RWPE1 (cell line): Measurements from ENCODE around the gene FOXP4.

Experiments used
- CTCF ChIA-PET: fragments of 350-600 bp; sonication (Branson Sonifier 250); formaldehyde crosslinking; extraction: SDS; loops from one replicate; lab custom pipeline; 2021; lab: Yijun Ruan, JAX
- POLR2A ChIA-PET: fragments of 400-600 bp; formaldehyde crosslinking; extraction: SDS; loops from one replicate; lab custom pipeline; 2020; ENCODE audit warnings: antibody characterized with exemption; ENCODE audit not compliant: low non-redundant PET; lab: Yijun Ruan, JAX
- DNase-seq: peaks from one replicate; pipeline ENCODE4 v3.0.0; 2012; ENCODE audit warnings: low spot score
- H3K27ac ChIP-seq: fragments of 450-650 bp; 2 replicates; pipeline ENCODE4 v1.5.1; 2017
- TF ChIP-seq, protein P1 (sequence below): fragments of 450-650 bp; conservative IDR thresholded peaks from 2 replicates; pipeline ENCODE4 v1.5.1; 2017; ENCODE audit warnings: low read depth, mild to moderate bottlenecking

FOXP4 gene

DNA sequence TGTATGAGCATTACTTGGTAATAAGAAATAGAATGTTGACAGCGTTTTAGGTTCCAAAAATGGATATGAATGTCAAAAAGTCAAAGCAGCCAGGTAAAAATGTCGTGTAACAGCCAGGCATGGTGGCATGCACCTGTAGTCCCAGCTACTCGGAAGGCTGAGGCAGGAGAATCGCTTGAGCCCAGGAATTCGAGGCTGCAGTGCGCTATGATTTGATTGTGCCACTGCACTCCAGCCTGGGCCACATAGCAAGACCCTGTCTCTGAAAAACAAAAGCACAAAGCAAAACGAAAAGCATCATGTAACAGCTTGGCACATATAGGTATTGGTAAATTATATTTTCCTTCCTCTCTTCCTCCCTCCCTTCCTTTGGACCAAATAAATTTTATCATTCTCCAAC, 16.2 kb upstream of the FOXP4 start:
- no peak overlapping the region for H3K27ac ChIP-seq
- TF ChIP-seq, protein P1, sequence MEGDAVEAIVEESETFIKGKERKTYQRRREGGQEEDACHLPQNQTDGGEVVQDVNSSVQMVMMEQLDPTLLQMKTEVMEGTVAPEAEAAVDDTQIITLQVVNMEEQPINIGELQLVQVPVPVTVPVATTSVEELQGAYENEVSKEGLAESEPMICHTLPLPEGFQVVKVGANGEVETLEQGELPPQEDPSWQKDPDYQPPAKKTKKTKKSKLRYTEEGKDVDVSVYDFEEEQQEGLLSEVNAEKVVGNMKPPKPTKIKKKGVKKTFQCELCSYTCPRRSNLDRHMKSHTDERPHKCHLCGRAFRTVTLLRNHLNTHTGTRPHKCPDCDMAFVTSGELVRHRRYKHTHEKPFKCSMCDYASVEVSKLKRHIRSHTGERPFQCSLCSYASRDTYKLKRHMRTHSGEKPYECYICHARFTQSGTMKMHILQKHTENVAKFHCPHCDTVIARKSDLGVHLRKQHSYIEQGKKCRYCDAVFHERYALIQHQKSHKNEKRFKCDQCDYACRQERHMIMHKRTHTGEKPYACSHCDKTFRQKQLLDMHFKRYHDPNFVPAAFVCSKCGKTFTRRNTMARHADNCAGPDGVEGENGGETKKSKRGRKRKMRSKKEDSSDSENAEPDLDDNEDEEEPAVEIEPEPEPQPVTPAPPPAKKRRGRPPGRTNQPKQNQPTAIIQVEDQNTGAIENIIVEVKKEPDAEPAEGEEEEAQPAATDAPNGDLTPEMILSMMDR, result no peak
- no peak for DNase-seq
- CTCF ChIA-PET, result interaction anchor here (0.6 kb wide), 1 partner anchor 9 kb away, joined by 3 read pairs; no protein-coding TSS in a partner anchor
- POLR2A ChIA-PET, result no interaction called here

DNA sequence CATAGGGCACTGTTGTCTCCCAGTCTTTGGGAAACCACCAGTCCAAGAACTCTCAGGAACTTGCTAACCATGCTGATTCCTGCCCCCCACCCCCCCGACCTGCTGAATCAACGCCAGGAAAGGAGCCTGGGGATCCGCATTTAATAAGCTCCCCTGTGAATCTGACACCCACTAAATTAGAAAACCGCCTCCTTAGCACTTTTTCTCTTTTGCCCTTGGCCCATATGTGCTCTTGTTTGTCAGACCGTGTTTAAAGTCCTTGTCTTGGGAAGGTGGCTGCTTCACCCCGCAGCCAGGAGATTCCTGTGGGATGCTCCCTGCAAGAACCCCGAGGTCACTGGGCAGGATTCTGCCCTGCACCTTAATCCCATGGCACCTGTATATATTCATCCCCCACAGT, 15.7 kb upstream of the FOXP4 start:
- ChIA-PET CTCF (no interaction called here), POLR2A (no interaction called here)
- no peak overlapping the region for H3K27ac ChIP-seq
- TF ChIP-seq, protein P1, result no peak
- DNase-seq, result no peak

DNA sequence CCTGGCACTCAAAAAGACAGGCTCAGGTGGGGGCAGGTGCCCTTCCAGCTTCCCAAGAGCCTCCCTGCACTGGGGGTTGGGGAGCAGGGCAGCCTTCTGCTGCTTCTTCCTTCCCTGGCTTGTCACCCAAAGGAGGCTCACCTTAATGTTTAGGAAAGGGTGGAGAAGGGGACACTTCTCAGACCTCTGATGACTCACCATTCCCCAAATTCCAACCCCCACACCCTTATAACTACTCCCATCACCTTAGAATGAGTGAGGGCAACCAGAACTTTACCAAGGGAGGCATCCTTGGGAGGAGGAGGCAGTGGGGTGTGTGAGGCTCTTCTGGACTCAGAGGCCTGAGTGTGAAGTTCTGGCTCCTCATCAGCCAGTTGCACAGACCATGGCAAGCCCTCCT, 15.2 kb upstream of the FOXP4 start:
- CTCF ChIA-PET, result no interaction called here
- TF ChIP-seq, protein P1, result no peak
- no peak for DNase-seq
- POLR2A ChIA-PET, result no interaction called here
- no peak overlapping the region for H3K27ac ChIP-seq

DNA sequence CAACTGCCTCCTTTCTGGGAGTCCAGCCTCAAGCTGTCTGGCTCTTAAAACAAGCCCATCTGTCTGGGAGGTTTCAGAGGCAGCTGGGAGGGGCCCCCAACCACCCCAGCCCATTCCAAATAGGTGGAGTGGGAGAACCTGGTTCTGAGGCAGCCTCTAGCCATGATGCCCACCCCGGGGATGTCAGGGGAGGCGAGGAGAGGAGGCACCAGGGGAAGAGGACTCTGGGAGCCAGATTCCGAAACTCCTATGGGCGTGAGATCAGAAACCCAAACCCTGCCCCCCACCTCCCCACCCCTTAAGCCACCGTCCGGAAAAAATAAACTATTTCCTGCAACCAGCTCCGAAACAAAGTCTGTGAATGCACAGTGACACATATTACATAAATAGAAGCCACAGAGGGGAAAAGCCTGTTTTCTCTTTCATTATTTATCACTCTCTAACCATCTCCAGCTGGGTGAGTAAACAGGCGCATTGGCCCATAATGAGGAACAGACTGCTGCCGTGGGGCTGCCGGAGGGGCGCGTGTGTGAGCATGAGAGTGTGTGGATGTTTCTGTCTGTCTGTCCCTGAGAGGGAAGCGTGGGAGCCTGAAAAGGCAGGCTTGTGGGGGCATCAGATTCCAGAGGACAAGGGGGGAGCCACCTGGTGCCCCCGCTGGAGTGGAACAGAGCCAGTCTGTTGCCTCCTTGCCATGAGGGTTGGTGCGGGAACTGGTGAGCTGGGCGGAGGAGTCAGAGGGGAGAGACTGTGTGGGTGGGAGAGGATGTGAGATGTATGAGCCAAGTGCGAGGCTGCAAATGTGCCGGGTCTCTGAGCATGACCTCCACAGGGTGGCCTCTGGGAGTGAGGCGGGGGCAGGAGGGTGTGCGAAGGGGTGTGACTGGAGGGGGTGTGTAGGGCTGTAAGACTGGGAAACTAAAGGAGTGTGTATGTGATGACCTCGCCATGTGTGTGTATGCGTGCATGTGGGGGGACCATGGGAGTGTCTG, 14.3 kb upstream of the FOXP4 start:
- TF ChIP-seq, protein P1, result no peak
- DNase-seq, result no peak
- CTCF ChIA-PET, result no interaction called here
- H3K27ac ChIP-seq, result no peak overlapping the region
- POLR2A ChIA-PET, result no interaction called here

DNA sequence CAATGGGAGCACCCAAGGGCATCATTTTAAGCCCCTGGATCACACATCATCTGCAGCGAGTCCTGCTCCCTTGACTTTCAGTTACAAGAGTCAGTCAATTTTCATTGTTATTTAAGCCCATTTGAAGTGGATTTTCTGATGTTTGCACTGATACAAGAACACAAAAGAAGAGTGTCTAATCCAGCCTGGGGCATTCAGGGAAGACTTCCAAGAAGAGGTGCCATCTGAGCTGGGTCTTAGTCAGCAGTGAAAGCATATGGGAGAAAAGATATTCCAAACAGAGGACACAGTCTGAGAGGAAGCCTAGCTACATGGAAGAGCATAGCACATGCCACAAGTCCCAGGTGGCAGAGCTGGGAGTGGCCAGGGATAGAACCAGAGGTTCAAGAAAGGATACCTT, 10.4 kb upstream of the FOXP4 start:
- ChIA-PET CTCF (no interaction called here), POLR2A (no interaction called here)
- TF ChIP-seq, protein P1, result no peak
- no peak overlapping the region for H3K27ac ChIP-seq
- no peak for DNase-seq

DNA sequence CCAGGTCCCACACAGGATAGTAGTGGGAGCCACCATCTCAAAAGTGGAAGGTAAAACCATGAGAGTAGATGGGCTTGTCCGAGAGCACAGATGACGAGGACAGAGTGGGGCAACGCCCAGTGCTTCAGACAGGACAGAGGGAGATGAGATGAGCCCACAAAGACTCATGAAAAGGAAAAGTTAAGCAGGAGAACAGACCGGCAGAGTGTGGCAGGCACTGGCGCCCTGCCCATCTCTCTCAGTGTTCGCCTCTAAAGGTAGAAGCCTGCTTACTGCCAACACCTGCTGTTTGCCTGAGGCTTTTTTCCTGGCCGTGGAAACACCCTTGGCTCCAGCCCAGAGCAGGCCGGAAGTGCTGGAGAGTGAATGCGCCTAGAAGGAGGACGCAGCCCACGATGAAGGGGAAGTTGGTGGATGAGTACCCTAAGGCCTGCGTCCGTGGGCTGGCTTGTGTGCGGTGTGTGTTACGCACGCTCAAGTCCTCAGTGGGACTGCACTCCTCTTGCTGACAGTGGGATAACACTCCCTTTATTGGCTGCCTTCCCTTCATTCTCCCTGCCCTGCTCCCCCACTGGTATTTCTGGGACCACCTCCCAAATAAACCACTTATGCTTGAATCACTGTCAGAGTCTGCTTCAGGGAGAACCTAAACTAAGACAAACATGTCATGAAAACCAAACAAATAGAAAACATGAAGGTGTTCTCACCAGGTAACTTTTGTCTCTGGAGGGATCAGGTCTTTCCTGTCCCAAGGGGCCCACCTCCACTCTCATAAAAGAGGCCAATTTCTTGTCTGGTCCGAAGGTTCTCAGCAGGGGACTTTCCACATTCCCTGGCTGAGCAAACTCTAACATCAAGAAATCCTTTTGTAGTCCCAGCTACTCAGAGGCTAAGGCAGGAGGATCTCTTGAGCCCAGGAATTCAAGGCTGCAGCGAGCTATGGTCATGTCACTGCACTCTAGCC, 9.1 kb upstream of the FOXP4 start:
- ChIA-PET POLR2A (no interaction called here), CTCF (no interaction called here)
- TF ChIP-seq, protein P1, result no peak
- H3K27ac ChIP-seq, result peak overlapping the region; percentile 55
- DNase-seq, result peak; percentile 52
